Measurements from ENCODE around the gene PPP3CA. TPM values are rescaled to one million over a fixed set of nuclear protein-coding genes. Genes with fewer than 3 reads are reported as not detected.

Gene PPP3CA
- total and polyA plus RNA-seq, 2 donors from 2014 or later: 6.9 to 31.5 TPM

GRCh38 chr4:101331017-101331416 is 16.3 kb downstream of the PPP3CA start:
- no peaks in the 10 kb centered on the region for H3K27me3 ChIP-seq (ENCODE audit: control insufficient read depth, insufficient read depth, low read length)
- no peaks in the 10 kb centered on the region for H3K36me3 ChIP-seq (ENCODE audit: control insufficient read depth in 2 of 3, insufficient read depth in 3 of 3, low read length in 3 of 3)
- no peaks in the 10 kb centered on the region for H3K9me3 ChIP-seq (ENCODE audit: control insufficient read depth in 2 of 3, insufficient read depth in 1 of 3, low read length in 3 of 3)
- H3K9ac ChIP-seq (ENCODE audit: low read length in 3 of 3): no peak overlapping the region
- no peak for DNase-seq
- H3K4me1 ChIP-seq (ENCODE audit: control insufficient read depth in 2 of 3, insufficient read depth in 2 of 3, low read depth in 1 of 3, low read length in 3 of 3): no peaks in the 10 kb centered on the region
- no peak for TF ChIP-seq CTCF (IDR thresholded peaks at IDR 0.05; ENCODE audit: borderline replicate concordance, extremely low read depth, insufficient read depth)
- intact Hi-C loops (cut with DNase I): no loop called here
- no peak overlapping the region for H3K4me3 ChIP-seq (ENCODE audit: low read length in 3 of 3)
- FAIRE-seq: no peak
- no peak overlapping the region for H3K27ac ChIP-seq (ENCODE audit: low read depth in 2 of 2, low read length in 2 of 2)

GRCh38 chr4:101329592-101329991 is 17.7 kb downstream of the PPP3CA start:
- H3K9ac ChIP-seq (ENCODE audit: low read length in 3 of 3): no peak overlapping the region
- intact Hi-C loops (cut with DNase I): no loop called here
- H3K36me3 ChIP-seq (ENCODE audit: control insufficient read depth in 2 of 3, insufficient read depth in 3 of 3, low read length in 3 of 3): no peaks in the 10 kb centered on the region
- no peaks in the 10 kb centered on the region for H3K9me3 ChIP-seq (ENCODE audit: control insufficient read depth in 2 of 3, insufficient read depth in 1 of 3, low read length in 3 of 3)
- no peak overlapping the region for H3K27ac ChIP-seq (ENCODE audit: low read depth in 2 of 2, low read length in 2 of 2)
- no peak for TF ChIP-seq CTCF (IDR thresholded peaks at IDR 0.05; ENCODE audit: borderline replicate concordance, extremely low read depth, insufficient read depth)
- no peak for FAIRE-seq
- DNase-seq: no peak
- no peaks in the 10 kb centered on the region for H3K4me1 ChIP-seq (ENCODE audit: control insufficient read depth in 2 of 3, insufficient read depth in 2 of 3, low read depth in 1 of 3, low read length in 3 of 3)
- no peaks in the 10 kb centered on the region for H3K27me3 ChIP-seq (ENCODE audit: control insufficient read depth, insufficient read depth, low read length)
- H3K4me3 ChIP-seq (ENCODE audit: low read length in 3 of 3): no peak overlapping the region

- no peaks in the 10 kb centered on the region for H3K36me3 ChIP-seq (ENCODE audit: control insufficient read depth in 2 of 3, insufficient read depth in 3 of 3, low read length in 3 of 3)
- intact Hi-C loops (cut with DNase I): no loop called here
- no peak overlapping the region for H3K9ac ChIP-seq (ENCODE audit: low read length in 3 of 3)
- no peak for FAIRE-seq
- no peak overlapping the region for H3K4me3 ChIP-seq (ENCODE audit: low read length in 3 of 3)
- H3K27me3 ChIP-seq (ENCODE audit: control insufficient read depth, insufficient read depth, low read length): no peaks in the 10 kb centered on the region
- DNase-seq: peak in 3 of 5 donors; percentile 12 to 48 (median 38)
- no peak for TF ChIP-seq CTCF (IDR thresholded peaks at IDR 0.05; ENCODE audit: borderline replicate concordance, extremely low read depth, insufficient read depth)
- H3K27ac ChIP-seq (ENCODE audit: low read depth in 2 of 2, low read length in 2 of 2): no peak overlapping the region
- no peaks in the 10 kb centered on the region for H3K9me3 ChIP-seq (ENCODE audit: control insufficient read depth in 2 of 3, insufficient read depth in 1 of 3, low read length in 3 of 3)
- H3K4me1 ChIP-seq (ENCODE audit: control insufficient read depth in 2 of 3, insufficient read depth in 2 of 3, low read depth in 1 of 3, low read length in 3 of 3): no peaks in the 10 kb centered on the region
These were observed 19.2 kb downstream of the PPP3CA start for GRCh38 chr4:101328063-101328602.

GRCh38 chr4:101326576-101326975 is 20.8 kb downstream of the PPP3CA start:
- no peaks in the 10 kb centered on the region for H3K36me3 ChIP-seq (ENCODE audit: control insufficient read depth in 2 of 3, insufficient read depth in 3 of 3, low read length in 3 of 3)
- H3K4me1 ChIP-seq (ENCODE audit: control insufficient read depth in 2 of 3, insufficient read depth in 2 of 3, low read depth in 1 of 3, low read length in 3 of 3): no peaks in the 10 kb centered on the region
- no peak for FAIRE-seq
- no peak overlapping the region for H3K27ac ChIP-seq (ENCODE audit: low read depth in 2 of 2, low read length in 2 of 2)
- intact Hi-C loops (cut with DNase I): no loop called here
- no peaks in the 10 kb centered on the region for H3K27me3 ChIP-seq (ENCODE audit: control insufficient read depth, insufficient read depth, low read length)
- peak in 2 of 5 donors; percentile 63 to 77 for DNase-seq
- no peak for TF ChIP-seq CTCF (IDR thresholded peaks at IDR 0.05; ENCODE audit: borderline replicate concordance, extremely low read depth, insufficient read depth)
- no peaks in the 10 kb centered on the region for H3K9me3 ChIP-seq (ENCODE audit: control insufficient read depth in 2 of 3, insufficient read depth in 1 of 3, low read length in 3 of 3)
- no peak overlapping the region for H3K9ac ChIP-seq (ENCODE audit: low read length in 3 of 3)
- H3K4me3 ChIP-seq (ENCODE audit: low read length in 3 of 3): no peak overlapping the region
